ENCODE data around the gene ANO8.
A peak's percentile ranks its signal among the peaks of the same experiment; 100 is the strongest.

The ANO8 gene

GRCh38 chr19:17305216-17305516, 29.5 kb downstream of the ANO8 start:
- no peak for DNase-seq
- Histone ChIP-seq H3K9me3 (ENCODE audit: severe bottlenecking) (no peaks in the 10 kb centered on the region), H3K27me3 (ENCODE audit: insufficient read depth, low read depth, severe bottlenecking) (no peaks in the 10 kb centered on the region), H3K36me3 (peaks cover 9% of the 10 kb centered on the region), H3K4me3 (ENCODE audit: low read depth, low read length) (no peak overlapping the region), H3K27ac (peak overlapping the region; percentile 42; the same call in 1 of the 2 replicates)
- no peak for TF ChIP-seq CTCF (IDR thresholded peaks at IDR 0.05; ENCODE audit: low read depth, low read length)

- DNase-seq = no peak
- TF ChIP-seq CTCF (IDR thresholded peaks at IDR 0.05; ENCODE audit: low read depth, low read length) = no peak
- H3K4me3 ChIP-seq (ENCODE audit: low read depth, low read length) = no peak overlapping the region
These were observed 30.1 kb downstream of the ANO8 start for GRCh38 chr19:17304386-17305215.

GRCh38 chr19:17303940-17304267, 30.8 kb downstream of the ANO8 start:
- Histone ChIP-seq H3K36me3 (peaks cover 13% of the 10 kb centered on the region), H3K27me3 (ENCODE audit: insufficient read depth, low read depth, severe bottlenecking) (no peaks in the 10 kb centered on the region), H3K9me3 (ENCODE audit: severe bottlenecking) (no peaks in the 10 kb centered on the region), H3K4me3 (ENCODE audit: low read depth, low read length) (peak overlapping the region; percentile 28; the same call in 1 of the 2 replicates), H3K27ac (peak overlapping the region; percentile 66)
- no peak for DNase-seq
- no peak for TF ChIP-seq CTCF (IDR thresholded peaks at IDR 0.05; ENCODE audit: low read depth, low read length)

More at GRCh38 chr19:17304386-17305215, 30.1 kb downstream of the ANO8 start:
- no peaks in the 10 kb centered on the region for H3K27me3 ChIP-seq (ENCODE audit: insufficient read depth, low read depth, severe bottlenecking)
- H3K9me3 ChIP-seq (ENCODE audit: severe bottlenecking) = no peaks in the 10 kb centered on the region
- H3K36me3 ChIP-seq = peaks cover 11% of the 10 kb centered on the region
- H3K27ac ChIP-seq = peak overlapping the region; percentile 42; the same call in 1 of the 2 replicates

GRCh38 chr19:17303167-17303939, 31.3 kb downstream of the ANO8 start, which contains the start of gene ABHD8:
Gene ABHD8, minus strand, starts transcription at chr19:17303425. Its CDS starts 1,809 bp downstream, at chr19:17301616.
- peak within 1 kb of the TSS; percentile 67 for H3K4me3 ChIP-seq (ENCODE audit: low read depth, low read length)
- H3K27me3 ChIP-seq (ENCODE audit: insufficient read depth, low read depth, severe bottlenecking) = no peaks in the 10 kb centered on the region
- H3K27ac ChIP-seq = peak within 1 kb of the TSS; percentile 84
- peaks cover 1% of the 10 kb centered on the region for H3K9me3 ChIP-seq (ENCODE audit: severe bottlenecking)
- peak; percentile 97 for DNase-seq
- peaks cover 17% of the 10 kb centered on the region for H3K36me3 ChIP-seq
- peak; percentile 58 for TF ChIP-seq CTCF (IDR thresholded peaks at IDR 0.05; ENCODE audit: low read depth, low read length)

- peaks cover 21% of the 10 kb centered on the region for H3K36me3 ChIP-seq
These were observed 32.1 kb downstream of the ANO8 start for GRCh38 chr19:17302391-17303166.

More at GRCh38 chr19:17302391-17303166, 32.1 kb downstream of the ANO8 start:
- peaks cover 6% of the 10 kb centered on the region for H3K9me3 ChIP-seq (ENCODE audit: severe bottlenecking)
- no peaks in the 10 kb centered on the region for H3K27me3 ChIP-seq (ENCODE audit: insufficient read depth, low read depth, severe bottlenecking)
- peak overlapping the region; percentile 67 for H3K4me3 ChIP-seq (ENCODE audit: low read depth, low read length)
- DNase-seq = no peak
- H3K27ac ChIP-seq = peak overlapping the region; percentile 84
- TF ChIP-seq CTCF (IDR thresholded peaks at IDR 0.05; ENCODE audit: low read depth, low read length) = no peak

Measured in WERI-Rb-1 (cell line).